Keratinocyte (primary cell): ENCODE results near the gene CTCF. TPM values are rescaled to one million over a fixed set of nuclear protein-coding genes. Genes with fewer than 3 reads are reported as not detected.

Experiments
- DNase-seq: peaks from one replicate; pipeline ENCODE4 v3.0.0-alpha.2; 2011; ENCODE audit warnings: low read depth, missing footprints, low spot score
- FAIRE-seq: peaks from 2 replicates; lab custom pipeline; 2011; peaks lifted over from hg19 to GRCh38; lab: Jason Lieb, UNC
- H2AFZ ChIP-seq: 2 replicates; pipeline ENCODE4 v1.6.0; 2012; ENCODE audit warnings: low read length, control low read depth, inconsistent platforms; ENCODE audit not compliant: control insufficient read depth
- H3K27ac ChIP-seq: 2 replicates; pipeline ENCODE4 v1.5.1; 2011; ENCODE audit warnings: low read length; ENCODE audit not compliant: control insufficient read depth, insufficient read depth
- H3K27me3 ChIP-seq: 3 replicates; pipeline ENCODE4 v1.6.0; 2011; ENCODE audit warnings: low read length; ENCODE audit not compliant: control insufficient read depth, insufficient read depth; ENCODE audit errors: extremely low read depth
- H3K36me3 ChIP-seq, 2 experiments: 2 replicates in 1 of 2; 3 replicates in 1 of 2; pipeline ENCODE4 v1.5.1; 2011; ENCODE audit warnings: low read length in 2 of 2, mild to moderate bottlenecking in 1 of 2; ENCODE audit not compliant: control insufficient read depth in 2 of 2, insufficient read depth in 2 of 2; ENCODE audit errors: extremely low read depth in 1 of 2
- H3K4me1 ChIP-seq: 3 replicates; pipeline ENCODE4 v1.5.1; 2011; ENCODE audit warnings: low read length; ENCODE audit not compliant: control insufficient read depth, insufficient read depth; ENCODE audit errors: extremely low read depth
- H3K4me2 ChIP-seq: 3 replicates; pipeline ENCODE4 v1.6.0; 2011; ENCODE audit warnings: low read depth, low read length; ENCODE audit not compliant: control insufficient read depth, insufficient read depth; ENCODE audit errors: extremely low read depth
- H3K4me3 ChIP-seq, 3 experiments: fragments of 200-600 bp in 1 of 3; sonication (generic) in 1 of 3; 2 replicates in 2 of 3; 3 replicates in 1 of 3; pipeline ENCODE4 v1.5.1; 2011 to 2016; ENCODE audit warnings: low read length in 3 of 3, mild to moderate bottlenecking in 3 of 3, control low read depth in 2 of 3, inconsistent platforms in 1 of 3, low read depth in 1 of 3, mixed read lengths in 1 of 3, mixed run types in 1 of 3, moderate library complexity in 1 of 3; ENCODE audit not compliant: control insufficient read depth in 2 of 3, insufficient read depth in 2 of 3; ENCODE audit errors: extremely low read depth in 1 of 3
- H3K79me2 ChIP-seq: 2 replicates; pipeline ENCODE4 v1.6.0; 2012; ENCODE audit warnings: low read length; ENCODE audit not compliant: control insufficient read depth, insufficient read depth
- H3K9ac ChIP-seq: 3 replicates; pipeline ENCODE4 v1.6.0; 2011; ENCODE audit warnings: low read length; ENCODE audit not compliant: control insufficient read depth, insufficient read depth; ENCODE audit errors: extremely low read depth
- H3K9me1 ChIP-seq: 3 replicates; pipeline ENCODE4 v1.6.0; 2011; ENCODE audit warnings: low read length; ENCODE audit not compliant: control insufficient read depth, insufficient read depth; ENCODE audit errors: extremely low read depth
- H3K9me3 ChIP-seq: 2 replicates; pipeline ENCODE4 v1.5.1; 2012; ENCODE audit warnings: low read depth, low read length; ENCODE audit not compliant: control insufficient read depth
- H4K20me1 ChIP-seq: 3 replicates; pipeline ENCODE4 v1.6.0; 2011; ENCODE audit warnings: low read length; ENCODE audit not compliant: control insufficient read depth, insufficient read depth; ENCODE audit errors: extremely low read depth
- EZH2 ChIP-seq: IDR thresholded peaks from one replicate; pipeline ENCODE4 v1.6.1; 2012; ENCODE audit warnings: inconsistent platforms, mild to moderate bottlenecking, low read length, moderate library complexity
- dilution Hi-C: fragments of 300-500 bp; cut with MboI; formaldehyde crosslinking; loops from one replicate; pipeline ENCODE4 v1.7.0; 2020; ENCODE audit warnings: low sequenced_read_pairs; ENCODE audit not compliant: extremely low pct_ligation_motif_present
- polyA plus RNA-seq, 5 experiments: library from polyadenylated mRNA; depleted of rRNA in 3 of 5; stranded (reverse) in 3 of 5; stranded (forward) in 1 of 5; unstranded in 1 of 5; fragments of >200 nt; gene quantifications; 1 replicate in 1 of 5; 2 replicates in 3 of 5; 3 replicates in 1 of 5; pipeline versions ENCODE4 v1.2.1 to v1.2.3, GENCODE V29; 2011 to 2012; ENCODE audit warnings: missing spikeins in 2 of 5, low read depth in 1 of 5, low replicate concordance in 1 of 5
- TF ChIP-seq, protein P1 (sequence below), 3 experiments: IDR thresholded peaks in 1 of 3; conservative IDR thresholded peaks in 1 of 3; optimal IDR thresholded peaks in 1 of 3; 2 replicates in 2 of 3; 3 replicates in 1 of 3; pipeline versions ENCODE3 to v1.5.1; 2011; ENCODE audit warnings: low read length in 3 of 3, mild to moderate bottlenecking in 3 of 3, moderate library complexity in 2 of 3, control low read depth in 1 of 3, inconsistent platforms in 1 of 3; ENCODE audit not compliant: insufficient read depth in 2 of 3; ENCODE audit errors: extremely low read depth in 1 of 3

CTCF gene
- polyA plus RNA-seq, 1 donor (not counting 4 experiments of a cell fraction or from before 2014, with no cell fraction given) = 21.4 TPM

DNA sequence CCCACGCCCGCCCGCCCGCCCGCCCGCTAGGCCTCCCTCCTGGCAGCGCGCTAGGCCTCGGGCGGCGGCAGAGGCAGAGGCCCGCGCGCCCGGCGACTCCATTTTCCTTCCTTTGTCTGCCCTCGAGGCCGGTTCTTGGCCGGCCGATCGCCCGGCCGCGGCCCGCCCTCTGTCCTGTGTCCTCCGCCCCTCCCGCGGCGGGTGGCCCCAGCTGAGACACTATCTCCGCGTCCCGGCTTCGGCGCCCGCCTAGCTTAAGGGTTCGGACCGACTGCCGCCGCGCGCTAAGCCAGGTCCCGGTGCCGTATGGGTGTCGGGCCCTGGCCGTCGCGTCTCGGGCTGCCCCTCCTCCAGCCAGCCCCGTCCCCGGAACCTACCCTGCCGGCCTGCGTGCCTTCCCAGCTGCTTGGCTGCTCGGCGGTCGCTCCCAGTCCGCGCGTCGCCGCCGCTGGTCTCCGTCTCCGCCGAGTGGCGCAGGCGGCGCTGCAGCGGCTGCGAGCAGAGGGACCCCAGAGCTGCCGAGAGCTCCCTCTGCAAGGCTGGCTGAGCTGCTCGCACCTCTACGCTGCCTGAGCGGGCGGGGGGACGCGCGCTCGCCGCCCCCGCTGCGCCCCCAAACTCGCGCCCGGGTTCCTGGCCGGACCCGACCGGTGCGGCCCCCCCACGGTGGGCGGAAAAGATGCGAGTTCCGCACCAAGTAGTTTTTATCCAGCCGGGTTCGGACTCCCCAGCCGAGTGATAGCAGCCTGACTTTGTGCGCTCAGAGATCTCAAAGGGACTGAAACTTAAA is 787 bp downstream of the CTCF start:
- Histone ChIP-seq H3K4me3 (peak overlapping the region; percentile 86 to 96 (median 96)), H3K27me3 (no peaks in the 10 kb centered on the region), H4K20me1 (peaks cover 3% of the 10 kb centered on the region), H3K9me1 (no peaks in the 10 kb centered on the region), H3K36me3 (no peaks in the 10 kb centered on the region), H3K4me1 (peaks cover 21% of the 10 kb centered on the region), H3K79me2 (peaks cover 51% of the 10 kb centered on the region), H3K4me2 (peak overlapping the region; percentile 90), H3K9ac (peak overlapping the region; percentile 88), H3K27ac (peak overlapping the region; percentile 92), H3K9me3 (no peaks in the 10 kb centered on the region), H2AFZ (peak overlapping the region; percentile 58)
- DNase-seq (no peak), FAIRE-seq (no peak)
- TF ChIP-seq, protein P1, sequence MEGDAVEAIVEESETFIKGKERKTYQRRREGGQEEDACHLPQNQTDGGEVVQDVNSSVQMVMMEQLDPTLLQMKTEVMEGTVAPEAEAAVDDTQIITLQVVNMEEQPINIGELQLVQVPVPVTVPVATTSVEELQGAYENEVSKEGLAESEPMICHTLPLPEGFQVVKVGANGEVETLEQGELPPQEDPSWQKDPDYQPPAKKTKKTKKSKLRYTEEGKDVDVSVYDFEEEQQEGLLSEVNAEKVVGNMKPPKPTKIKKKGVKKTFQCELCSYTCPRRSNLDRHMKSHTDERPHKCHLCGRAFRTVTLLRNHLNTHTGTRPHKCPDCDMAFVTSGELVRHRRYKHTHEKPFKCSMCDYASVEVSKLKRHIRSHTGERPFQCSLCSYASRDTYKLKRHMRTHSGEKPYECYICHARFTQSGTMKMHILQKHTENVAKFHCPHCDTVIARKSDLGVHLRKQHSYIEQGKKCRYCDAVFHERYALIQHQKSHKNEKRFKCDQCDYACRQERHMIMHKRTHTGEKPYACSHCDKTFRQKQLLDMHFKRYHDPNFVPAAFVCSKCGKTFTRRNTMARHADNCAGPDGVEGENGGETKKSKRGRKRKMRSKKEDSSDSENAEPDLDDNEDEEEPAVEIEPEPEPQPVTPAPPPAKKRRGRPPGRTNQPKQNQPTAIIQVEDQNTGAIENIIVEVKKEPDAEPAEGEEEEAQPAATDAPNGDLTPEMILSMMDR (optimal IDR thresholded peaks at IDR 0.05 in 1 of 3, IDR thresholded peaks at IDR 0.05 in 1 of 3, conservative IDR thresholded peaks at IDR 0.05 in 1 of 3; ENCODE audit: extremely low read depth in 1 of 3, insufficient read depth in 2 of 3, low read length in 3 of 3) = peak in 2 of 3 experiments; percentile 4 to 43
- no peak for TF ChIP-seq EZH2
- dilution Hi-C loops = no loop called here

DNA sequence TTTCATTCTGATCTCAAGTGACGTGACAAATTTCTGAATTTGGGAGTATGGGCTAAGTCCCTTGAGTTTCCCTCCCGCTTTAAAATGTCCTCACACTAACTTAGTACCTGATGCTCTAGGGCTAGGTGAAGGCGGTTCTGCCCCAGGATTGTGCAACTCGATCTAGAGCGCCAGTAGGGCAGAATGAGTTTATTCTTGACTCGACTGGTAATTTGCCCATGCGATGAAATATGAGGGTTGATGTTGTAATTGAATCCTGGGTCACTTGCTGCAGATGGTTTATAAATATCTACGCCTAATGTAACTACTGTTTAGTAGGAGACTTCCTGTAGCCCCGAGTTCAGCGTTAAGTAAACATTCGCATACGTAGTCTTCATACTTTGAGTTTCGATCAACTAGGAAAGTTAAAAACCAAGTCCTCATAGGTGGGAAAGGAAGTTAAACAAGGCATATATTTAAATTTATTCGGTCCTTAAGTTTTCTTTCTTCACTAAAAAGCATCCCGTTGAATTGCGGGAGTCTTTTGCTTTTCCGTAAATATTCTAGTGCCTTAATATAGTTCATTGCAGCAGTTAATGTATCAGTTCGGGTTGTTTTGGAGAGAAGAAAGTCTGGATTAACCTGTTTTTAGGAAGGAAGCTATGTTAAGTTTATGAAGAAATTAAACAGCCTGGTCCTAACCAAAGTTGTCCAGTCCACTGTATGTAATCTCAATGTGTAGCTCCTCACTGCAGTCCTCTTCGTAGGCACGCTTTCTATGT is 1.6 kb downstream of the CTCF start:
- Histone ChIP-seq H3K9me3 (no peaks in the 10 kb centered on the region), H3K4me3 (peak overlapping the region; percentile 86 to 96 (median 96)), H4K20me1 (peaks cover 3% of the 10 kb centered on the region), H3K79me2 (peaks cover 59% of the 10 kb centered on the region), H3K36me3 (no peaks in the 10 kb centered on the region), H2AFZ (peak overlapping the region; percentile 26), H3K4me1 (peaks cover 21% of the 10 kb centered on the region), H3K27me3 (no peaks in the 10 kb centered on the region), H3K9ac (peak overlapping the region; percentile 88), H3K27ac (peak overlapping the region; percentile 92), H3K9me1 (no peaks in the 10 kb centered on the region), H3K4me2 (peak overlapping the region; percentile 90)
- DNase-seq (no peak), FAIRE-seq (no peak)
- TF ChIP-seq, protein P1 (optimal IDR thresholded peaks at IDR 0.05 in 1 of 3, IDR thresholded peaks at IDR 0.05 in 1 of 3, conservative IDR thresholded peaks at IDR 0.05 in 1 of 3; ENCODE audit: extremely low read depth in 1 of 3, insufficient read depth in 2 of 3, low read length in 3 of 3) = no peak
- no peak for TF ChIP-seq EZH2
- dilution Hi-C loops = no loop called here
